Prostate gland (tissue), 2 donors: Measurements from ENCODE around the gene COX8C.

Source experiments
- CTCF ChIP-seq, 4 experiments: fragments of 200-600 bp in 2 of 4; fragments of 450-650 bp in 2 of 4; sonication (generic) in 2 of 4; IDR thresholded peaks; 1 replicate in 3 of 4; 2 replicates in 1 of 4; pipeline ENCODE4 v1.5.1; 2016 to 2019; ENCODE audit warnings: antibody characterized with exemption in 4 of 4, mild to moderate bottlenecking in 2 of 4, moderate library complexity in 2 of 4
- POLR2AphosphoS5 ChIP-seq: sonication (generic); formaldehyde crosslinking; IDR thresholded peaks from one replicate; pipeline ENCODE4 v1.6.1; 2017; ENCODE audit warnings: antibody characterized with exemption

- TF ChIP-seq POLR2AphosphoS5 = no peak
- no peak for TF ChIP-seq CTCF (IDR thresholded peaks at IDR 0.05)
These were observed 16.9 kb upstream of the COX8C start for GRCh38 chr14:93329965-93330608.
